ENCODE data around the gene GCDH.

DNA sequence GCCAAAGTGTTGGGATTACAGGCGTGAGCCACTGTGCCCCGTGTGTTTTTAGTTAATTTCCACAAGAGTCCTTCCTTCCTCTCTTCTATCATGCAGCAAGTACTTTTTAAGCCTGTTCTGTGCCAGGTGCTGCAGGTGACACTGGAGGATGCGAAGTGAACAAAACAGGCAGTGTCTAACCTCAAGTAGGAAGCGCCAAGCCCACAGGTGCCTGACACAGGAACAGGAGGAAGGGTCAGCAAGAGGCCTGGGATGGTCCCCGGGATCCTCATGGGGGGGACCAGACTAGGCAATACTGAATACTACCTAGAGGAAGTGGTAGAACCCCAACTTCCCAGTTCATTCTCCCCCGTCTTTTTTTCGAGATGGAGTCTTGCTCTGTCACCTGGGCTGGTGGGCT is 45.6 kb downstream of the GCDH start:
- TF ChIP-seq, protein P1, sequence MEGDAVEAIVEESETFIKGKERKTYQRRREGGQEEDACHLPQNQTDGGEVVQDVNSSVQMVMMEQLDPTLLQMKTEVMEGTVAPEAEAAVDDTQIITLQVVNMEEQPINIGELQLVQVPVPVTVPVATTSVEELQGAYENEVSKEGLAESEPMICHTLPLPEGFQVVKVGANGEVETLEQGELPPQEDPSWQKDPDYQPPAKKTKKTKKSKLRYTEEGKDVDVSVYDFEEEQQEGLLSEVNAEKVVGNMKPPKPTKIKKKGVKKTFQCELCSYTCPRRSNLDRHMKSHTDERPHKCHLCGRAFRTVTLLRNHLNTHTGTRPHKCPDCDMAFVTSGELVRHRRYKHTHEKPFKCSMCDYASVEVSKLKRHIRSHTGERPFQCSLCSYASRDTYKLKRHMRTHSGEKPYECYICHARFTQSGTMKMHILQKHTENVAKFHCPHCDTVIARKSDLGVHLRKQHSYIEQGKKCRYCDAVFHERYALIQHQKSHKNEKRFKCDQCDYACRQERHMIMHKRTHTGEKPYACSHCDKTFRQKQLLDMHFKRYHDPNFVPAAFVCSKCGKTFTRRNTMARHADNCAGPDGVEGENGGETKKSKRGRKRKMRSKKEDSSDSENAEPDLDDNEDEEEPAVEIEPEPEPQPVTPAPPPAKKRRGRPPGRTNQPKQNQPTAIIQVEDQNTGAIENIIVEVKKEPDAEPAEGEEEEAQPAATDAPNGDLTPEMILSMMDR (conservative IDR thresholded peaks at IDR 0.05; ENCODE audit: low read length), result no peak
- no peak for TF ChIP-seq EZH2phosphoT487 (IDR thresholded peaks at IDR 0.05; ENCODE audit: borderline replicate concordance, low read depth, low read length)

Data from OCI-LY7 (cell line).